CD4-positive, alpha-beta T cell treated with Interleukin-4 for 1 hour (primary cell): ENCODE measurements around the gene FBXO38.

Source experiments
- DNase-seq, 2 donors: peaks; one replicate each; pipeline ENCODE4 v3.0.0-alpha.2; 2020 to 2022

The FBXO38 gene

DNA sequence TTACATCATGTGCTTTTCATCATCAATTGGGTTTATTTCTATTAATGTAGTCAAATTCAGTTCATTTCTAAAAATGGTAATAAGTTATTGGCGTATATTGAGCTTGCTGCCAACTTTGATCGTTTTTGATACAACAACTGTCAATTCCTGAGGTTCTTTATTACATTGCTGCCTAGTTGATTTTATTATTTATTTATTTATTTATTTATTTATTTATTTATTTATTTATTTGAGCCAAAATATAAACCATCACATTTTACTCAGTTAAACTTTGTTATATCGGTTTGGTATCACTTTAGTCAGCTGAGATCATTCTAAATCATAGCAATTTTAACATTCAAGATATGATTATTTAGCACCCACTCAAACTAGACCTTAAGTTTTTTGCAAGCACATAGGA, 100.0 kb downstream of the FBXO38 start:
- DNase-seq = no peak

DNA sequence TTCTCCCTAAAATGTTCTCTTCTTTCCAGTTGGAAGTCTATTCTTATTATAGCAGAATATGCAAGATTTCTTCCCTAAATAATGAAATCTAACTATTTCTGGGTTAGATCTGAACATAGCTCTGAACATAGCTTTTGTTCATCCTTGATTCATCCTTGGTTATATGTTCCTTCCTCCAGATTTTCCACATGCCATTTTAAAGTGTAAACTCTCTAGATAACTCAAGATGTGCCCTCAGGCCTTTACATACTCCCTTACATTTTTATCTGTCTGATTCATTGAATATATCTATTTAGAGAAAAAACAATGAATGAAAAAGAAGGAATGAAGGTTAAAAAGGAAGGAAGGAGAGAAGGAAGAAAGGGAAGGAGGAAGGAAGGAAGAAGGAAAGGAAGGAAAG, 100.9 kb downstream of the FBXO38 start:
- no peak for DNase-seq

DNA sequence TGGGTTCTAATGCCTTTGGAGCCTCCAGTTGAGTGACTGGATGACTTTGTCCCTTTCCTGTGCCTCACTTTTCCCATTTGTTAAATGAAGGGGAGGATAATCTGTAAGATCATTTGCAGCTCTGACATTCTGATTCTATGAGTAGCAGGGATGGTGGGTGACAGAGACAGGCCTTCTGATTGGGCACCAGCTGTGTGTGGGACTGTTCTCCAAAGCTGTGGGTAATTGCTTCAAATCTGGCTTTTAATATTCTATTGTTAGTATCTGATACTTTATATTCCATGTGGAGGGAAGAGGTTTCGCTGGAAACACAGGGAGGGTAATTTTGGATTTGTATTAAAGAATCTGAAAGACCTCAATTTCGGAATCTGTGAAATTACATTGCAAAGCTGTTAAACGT, 102.7 kb downstream of the FBXO38 start:
- DNase-seq = no peak

DNA sequence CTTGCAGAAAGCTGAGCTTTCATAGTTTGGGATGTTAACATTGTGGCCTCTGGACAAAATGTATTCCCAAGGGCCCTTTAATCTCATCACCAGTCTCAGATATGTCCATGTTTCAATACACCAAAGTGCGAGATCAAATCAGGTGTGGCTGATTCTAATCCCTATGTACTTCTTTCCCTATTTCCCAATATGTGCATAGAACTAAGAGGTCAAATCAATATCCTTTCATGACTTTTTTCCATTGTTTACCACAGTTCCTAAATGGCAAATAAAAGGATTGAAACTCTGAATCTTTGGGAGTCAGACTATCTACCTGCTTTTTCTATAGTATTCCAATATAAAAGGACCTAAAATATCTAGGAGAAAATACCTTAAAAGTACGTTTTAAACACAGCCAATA, 105.0 kb downstream of the FBXO38 start:
- no peak for DNase-seq

DNA sequence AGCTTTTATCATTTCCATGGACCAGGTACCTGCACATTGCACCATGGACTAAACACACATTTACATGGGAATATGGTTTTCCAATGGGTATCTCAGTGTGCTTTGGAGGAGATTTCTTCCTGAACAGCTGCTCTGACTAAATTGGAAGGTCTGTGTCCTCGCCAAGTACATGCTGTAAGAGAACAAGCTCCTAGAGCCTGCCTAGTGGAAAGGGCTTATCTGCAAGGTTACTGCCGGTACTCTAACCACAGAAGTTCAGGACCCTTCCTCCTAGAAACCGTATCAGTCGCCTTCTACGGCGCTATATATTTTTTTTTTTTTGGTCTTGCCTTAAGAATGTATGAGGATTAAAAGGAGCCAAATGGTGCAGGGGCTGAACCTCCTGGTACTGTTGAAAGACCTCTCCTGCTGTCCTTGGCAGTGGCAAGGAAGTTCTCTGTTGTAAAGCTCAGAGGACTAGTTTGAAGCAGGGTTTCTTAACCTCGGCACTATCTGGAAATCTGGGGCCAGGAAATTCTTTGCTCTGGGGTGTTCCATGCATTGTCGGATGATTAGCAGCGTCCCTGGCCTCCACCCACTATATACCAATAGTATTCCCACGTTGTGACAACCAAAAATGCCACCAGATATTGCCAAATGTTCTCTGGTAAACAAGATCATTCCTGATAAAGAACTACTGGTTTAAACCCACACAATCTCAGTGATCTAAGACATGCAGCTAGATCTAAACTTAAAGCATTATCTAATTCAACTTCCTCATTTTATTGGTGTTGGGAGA, 107.4 kb downstream of the FBXO38 start:
- no peak for DNase-seq

DNA sequence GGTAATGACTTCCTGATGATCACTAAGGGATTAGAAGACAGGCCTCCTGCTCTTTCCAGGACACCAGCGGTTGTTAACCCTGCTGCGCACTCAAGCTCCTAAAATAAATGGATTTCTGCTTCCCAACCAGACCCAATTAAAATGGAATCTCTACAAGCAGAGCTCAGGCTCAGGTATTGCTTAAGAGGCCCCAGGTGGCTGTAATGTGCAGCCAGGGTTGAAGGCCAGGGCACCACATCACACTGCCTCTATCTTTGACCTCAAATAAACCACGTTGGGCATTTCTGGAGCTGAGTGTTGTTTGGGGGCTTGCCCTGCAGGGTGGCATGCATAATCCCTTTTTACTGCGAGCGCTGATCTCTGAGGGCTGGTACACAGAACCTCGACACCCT, 108.0 kb downstream of the FBXO38 start:
- DNase-seq = no peak

DNA sequence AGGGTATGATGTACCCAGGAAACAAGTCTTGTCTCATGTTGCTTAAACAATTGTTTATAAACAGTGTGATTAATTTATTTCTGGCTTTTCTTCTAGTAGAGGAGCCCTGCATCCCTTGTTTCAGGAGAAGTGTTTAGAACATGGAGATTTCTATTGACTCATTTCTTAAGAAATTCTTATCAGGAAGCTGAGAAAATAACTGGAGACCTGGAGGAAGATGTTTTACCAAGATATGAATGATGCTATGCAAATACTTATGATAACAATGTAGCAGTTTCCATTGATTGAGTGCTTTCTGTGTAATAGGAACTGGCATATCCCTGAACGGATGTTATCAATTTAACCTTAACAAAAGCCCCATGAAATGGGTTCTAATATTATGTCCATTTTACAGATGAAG, 108.6 kb downstream of the FBXO38 start:
- no peak for DNase-seq
